H9 (cell line): ENCODE measurements around the gene BICDL1. TPM values are rescaled to one million over a fixed set of nuclear protein-coding genes. Genes with fewer than 3 reads are reported as not detected.

Source experiments
- DNase-seq: peaks from one replicate; pipeline ENCODE4 v3.0.0-alpha.2; 2017
- H2AFZ ChIP-seq: one replicate; pipeline ENCODE4 v1.6.1; 2013; ENCODE audit warnings: mild to moderate bottlenecking, low read length, control low read depth, moderate library complexity
- H2AK5ac ChIP-seq: 2 replicates; pipeline ENCODE4 v1.6.1; 2013; ENCODE audit warnings: low read length, control low read depth, mixed read lengths; ENCODE audit not compliant: insufficient read length
- H2BK120ac ChIP-seq: one replicate; pipeline ENCODE4 v1.6.1; 2013; ENCODE audit warnings: low read depth, mild to moderate bottlenecking, low read length, control low read depth, inconsistent platforms; ENCODE audit not compliant: poor library complexity, severe bottlenecking
- H2BK12ac ChIP-seq: 2 replicates; pipeline ENCODE4 v1.6.1; 2013; ENCODE audit warnings: low read length, control low read depth, mixed read lengths, low read depth; ENCODE audit not compliant: insufficient read length
- H2BK15ac ChIP-seq: 2 replicates; pipeline ENCODE4 v1.6.1; 2013; ENCODE audit warnings: low read depth, low read length, control low read depth
- H2BK20ac ChIP-seq: one replicate; pipeline ENCODE4 v1.6.1; 2013; ENCODE audit warnings: low read depth, mild to moderate bottlenecking, low read length, control low read depth, inconsistent platforms; ENCODE audit not compliant: poor library complexity, severe bottlenecking
- H2BK5ac ChIP-seq: 2 replicates; pipeline ENCODE4 v1.6.1; 2013; ENCODE audit warnings: low read length, control low read depth, mixed read lengths; ENCODE audit not compliant: insufficient read length
- H3K14ac ChIP-seq: 2 replicates; pipeline ENCODE4 v1.6.1; 2013; ENCODE audit warnings: low read length, control low read depth; ENCODE audit not compliant: insufficient read depth
- H3K18ac ChIP-seq: 2 replicates; pipeline ENCODE4 v1.6.1; 2013; ENCODE audit warnings: low read depth, mild to moderate bottlenecking, mixed read lengths, low read length, control low read depth; ENCODE audit not compliant: insufficient read length
- H3K23ac ChIP-seq: 2 replicates; pipeline ENCODE4 v1.6.1; 2013; ENCODE audit warnings: low read length, control low read depth, mixed read lengths, low read depth; ENCODE audit not compliant: insufficient read length
- H3K23me2 ChIP-seq: 2 replicates; pipeline ENCODE4 v1.6.1; 2013; ENCODE audit warnings: low read depth, mild to moderate bottlenecking, mixed read lengths, low read length, control low read depth; ENCODE audit not compliant: insufficient read length, poor library complexity, severe bottlenecking
- H3K27ac ChIP-seq: 2 replicates; pipeline ENCODE4 v1.5.1; 2013; ENCODE audit warnings: low read length, control low read depth, mixed read lengths, low read depth; ENCODE audit not compliant: insufficient read length
- H3K27me3 ChIP-seq: 2 replicates; pipeline ENCODE4 v1.6.1; 2013; ENCODE audit warnings: low read length, control low read depth, inconsistent platforms; ENCODE audit not compliant: insufficient read depth
- H3K4ac ChIP-seq: 2 replicates; pipeline ENCODE4 v1.6.1; 2013; ENCODE audit warnings: low read depth, mild to moderate bottlenecking, control low read depth, inconsistent platforms, low read length, moderate library complexity
- H3K4me1 ChIP-seq: 2 replicates; pipeline ENCODE4 v1.6.1; 2013; ENCODE audit warnings: low read length, control low read depth, inconsistent platforms; ENCODE audit not compliant: insufficient read depth
- H3K4me2 ChIP-seq: 2 replicates; pipeline ENCODE4 v1.6.1; 2013; ENCODE audit warnings: low read length, control low read depth, mixed read lengths; ENCODE audit not compliant: insufficient read length, insufficient read depth
- H3K56ac ChIP-seq: 2 replicates; pipeline ENCODE4 v1.6.1; 2013; ENCODE audit warnings: low read depth, mild to moderate bottlenecking, mixed read lengths, low read length, control low read depth; ENCODE audit not compliant: insufficient read length
- H3K79me1 ChIP-seq: 2 replicates; pipeline ENCODE4 v1.6.1; 2013; ENCODE audit warnings: low read depth, mild to moderate bottlenecking, moderate library complexity, low read length, control low read depth, inconsistent platforms; ENCODE audit not compliant: insufficient read depth, poor library complexity, severe bottlenecking
- H3K79me2 ChIP-seq: 2 replicates; pipeline ENCODE4 v1.6.1; 2013; ENCODE audit warnings: low read length, control low read depth, inconsistent platforms; ENCODE audit not compliant: insufficient read depth
- H3K9ac ChIP-seq: 2 replicates; pipeline ENCODE4 v1.6.1; 2013; ENCODE audit warnings: low read length, control low read depth, mixed read lengths; ENCODE audit not compliant: insufficient read length; ENCODE audit errors: extremely low read depth
- H3K9me3 ChIP-seq: one replicate; pipeline ENCODE4 v1.6.1; 2013; ENCODE audit warnings: low read depth, low read length, inconsistent platforms; ENCODE audit not compliant: control insufficient read depth
- H3T11ph ChIP-seq: one replicate; pipeline ENCODE4 v1.6.1; 2013; ENCODE audit warnings: mild to moderate bottlenecking, low read length, control low read depth, inconsistent platforms
- H4K20me1 ChIP-seq: one replicate; pipeline ENCODE4 v1.6.1; 2013; ENCODE audit not compliant: control insufficient read depth, insufficient read length, insufficient read depth
- H4K5ac ChIP-seq: 2 replicates; pipeline ENCODE4 v1.6.1; 2013; ENCODE audit warnings: low read depth, mild to moderate bottlenecking, mixed read lengths, low read length, control low read depth; ENCODE audit not compliant: insufficient read length
- H4K8ac ChIP-seq: replicated peaks from 2 replicates; pipeline ENCODE4 v1.6.1; 2013; ENCODE audit warnings: low read length, control low read depth, mixed read lengths, low read depth; ENCODE audit not compliant: insufficient read length
- H4K91ac ChIP-seq: 2 replicates; pipeline ENCODE4 v1.6.1; 2013; ENCODE audit warnings: low read depth, mild to moderate bottlenecking, moderate library complexity, mixed read lengths, low read length, control low read depth; ENCODE audit not compliant: insufficient read length
- H3K27ac Mint-ChIP-seq, 3 experiments: 2 replicates in 2 of 3; 3 replicates in 1 of 3; pipeline ENCODE4 v1.8.0; 2020 to 2021; ENCODE audit warnings: mixed read lengths in 3 of 3, mild to moderate bottlenecking in 1 of 3, moderate library complexity in 1 of 3
- H3K27me3 Mint-ChIP-seq: 2 replicates; pipeline ENCODE4 v1.8.0; 2021; ENCODE audit warnings: low read depth, mild to moderate bottlenecking, moderate library complexity, mixed read lengths
- H3K36me3 Mint-ChIP-seq, 3 experiments: 2 replicates in 2 of 3; 3 replicates in 1 of 3; pipeline ENCODE4 v1.8.0; 2020 to 2021; ENCODE audit warnings: low read depth in 3 of 3, mixed read lengths in 3 of 3; ENCODE audit not compliant: insufficient read depth in 1 of 3
- H3K4me1 Mint-ChIP-seq, 2 experiments: 2 replicates each; pipeline ENCODE4 v1.8.0; 2020; ENCODE audit warnings: mixed read lengths in 2 of 2
- H3K4me3 Mint-ChIP-seq, 2 experiments: 2 replicates in 1 of 2; 3 replicates in 1 of 2; pipeline ENCODE4 v1.8.0; 2020 to 2021; ENCODE audit warnings: mild to moderate bottlenecking in 2 of 2, mixed read lengths in 2 of 2, moderate library complexity in 1 of 2
- H3K9me3 Mint-ChIP-seq, 2 experiments: 2 replicates in 1 of 2; 3 replicates in 1 of 2; pipeline ENCODE4 v1.8.0; 2020; ENCODE audit warnings: mild to moderate bottlenecking in 2 of 2, mixed read lengths in 2 of 2, moderate library complexity in 1 of 2
- CTCF ChIP-seq: fragments of 200-600 bp; sonication (generic); conservative IDR thresholded peaks from 3 replicates; pipeline ENCODE4 v1.8.0; 2021; ENCODE audit warnings: antibody characterized with exemption, mild to moderate bottlenecking
- WGBS: extraction: QIAGEN DNeasy Blood & Tissue Kit; methylation state at CpG from one replicate; pipeline ENCODE4 v1.1.7; 2013; ENCODE audit warnings: missing lambda C conversion rate, low lambda C conversion rate, mixed read lengths; ENCODE audit not compliant: insufficient read length; ENCODE audit errors: extremely low coverage; 5-methylcytosine and 5-hydroxymethylcytosine counted together
- total RNA-seq: library from RNA; stranded (reverse); gene quantifications from 2 replicates; pipeline ENCODE4 v1.2.1, GENCODE V29; 2021

The BICDL1 gene
- total RNA-seq, 1 experiment from 2014 or later: 13.8 TPM

GRCh38 chr12:120064054-120064940 is 75.3 kb downstream of the BICDL1 start:
- H2BK15ac ChIP-seq: no peak overlapping the region
- H3K18ac ChIP-seq: no peak overlapping the region
- H2AK5ac ChIP-seq: no peak overlapping the region
- DNase-seq: no peak
- peaks cover 2% of the 10 kb centered on the region; the same call in 1 of the 2 replicates for H3K79me2 ChIP-seq
- no peak overlapping the region for H3K23ac ChIP-seq
- H2BK12ac ChIP-seq: no peak overlapping the region
- no peak overlapping the region for H3K27ac ChIP-seq
- H2BK120ac ChIP-seq: no peak overlapping the region
- H4K8ac ChIP-seq: no peak overlapping the region
- H2AFZ ChIP-seq: no peak overlapping the region
- Mint-ChIP-seq H3K36me3 (no peaks in the 10 kb centered on the region), H3K4me1 (peaks cover 6 to 9% of the 10 kb centered on the region in 2 experiments), H3K9me3 (no peaks in the 10 kb centered on the region), H3K4me3 (no peak overlapping the region), H3K27ac (peak overlapping the region; percentile 69 to 95 (median 82); a peak in 4 of 7 replicates), H3K27me3 (no peaks in the 10 kb centered on the region; the same call in 1 of the 2 replicates)
- H4K91ac ChIP-seq: no peak overlapping the region
- H3K79me1 ChIP-seq: no peaks in the 10 kb centered on the region
- H3K14ac ChIP-seq: no peak overlapping the region
- H3K4ac ChIP-seq: no peak overlapping the region
- no peak overlapping the region for H3K9ac ChIP-seq
- H2BK20ac ChIP-seq: no peak overlapping the region
- WGBS: no CpG with 5 or more reads among the region's 16 CpGs
- no peaks in the 10 kb centered on the region for H4K20me1 ChIP-seq
- no peaks in the 10 kb centered on the region for H3K23me2 ChIP-seq
- H2BK5ac ChIP-seq: no peak overlapping the region
- H3K9me3 ChIP-seq: no peaks in the 10 kb centered on the region
- no peak overlapping the region for H4K5ac ChIP-seq
- H3K56ac ChIP-seq: no peak overlapping the region
- no peaks in the 10 kb centered on the region for H3K4me1 ChIP-seq
- no peak overlapping the region for H3T11ph ChIP-seq
- H3K4me2 ChIP-seq: no peak overlapping the region
- TF ChIP-seq CTCF: no peak
- H3K27me3 ChIP-seq: no peaks in the 10 kb centered on the region
